WTC11 (cell line): ENCODE results near the gene ABCA6. TPM values are rescaled to one million over a fixed set of nuclear protein-coding genes. Genes with fewer than 3 reads are reported as not detected.

ENCODE experiments used
- ATAC-seq: fragments of 200-7000 bp; cut with Tn5 transposase; 2 replicates; pipeline ENCODE4 v1.10.0; 2021; ENCODE audit warnings: mild to moderate bottlenecking, moderate library complexity
- CTCF ChIA-PET: fragments of 300-600 bp; sonication (Branson Sonifier 250); formaldehyde crosslinking; loops from one replicate; lab custom pipeline; 2021; ENCODE audit warnings: antibody characterized with exemption; lab: Charles Lee
- POLR2A ChIA-PET: fragments of 350-600 bp; sonication (Branson Sonifier 250); formaldehyde crosslinking; loops from one replicate; lab custom pipeline; 2021; ENCODE audit warnings: antibody characterized with exemption; lab: Charles Lee
- DNase-seq: peaks from one replicate; pipeline ENCODE4 v3.0.0; 2021; ENCODE audit warnings: low spot score
- H3K27ac Mint-ChIP-seq: 2 replicates; pipeline ENCODE4 v1.8.0; 2021; ENCODE audit warnings: mixed read lengths
- H3K27me3 Mint-ChIP-seq: 2 replicates; pipeline ENCODE4 v1.8.0; 2021; ENCODE audit warnings: low read depth, mild to moderate bottlenecking, moderate library complexity, mixed read lengths
- H3K36me3 Mint-ChIP-seq: 2 replicates; pipeline ENCODE4 v1.8.0; 2021; ENCODE audit warnings: mixed read lengths
- H3K4me1 Mint-ChIP-seq: 2 replicates; pipeline ENCODE4 v1.8.0; 2022; ENCODE audit warnings: mixed read lengths
- H3K4me3 Mint-ChIP-seq: 2 replicates; pipeline ENCODE4 v1.8.0; 2021; ENCODE audit warnings: mild to moderate bottlenecking, moderate library complexity, mixed read lengths
- H3K9me3 Mint-ChIP-seq: 2 replicates; pipeline ENCODE4 v1.8.0; 2021; ENCODE audit warnings: mixed read lengths
- ARID4B ChIP-seq: sonication (generic); formaldehyde crosslinking; IDR thresholded peaks from 2 replicates; pipeline ENCODE4 v1.8.0; 2023; ENCODE audit warnings: missing genetic modification reagents, mild to moderate bottlenecking, borderline replicate concordance
- ATF1 ChIP-seq: sonication (generic); formaldehyde crosslinking; IDR thresholded peaks from 2 replicates; pipeline ENCODE4 v1.8.1; 2023; ENCODE audit warnings: mild to moderate bottlenecking, moderate library complexity, missing genetic modification reagents
- CBFB ChIP-seq: sonication (generic); formaldehyde crosslinking; IDR thresholded peaks from 2 replicates; pipeline ENCODE4 v1.8.1; 2022; ENCODE audit warnings: mild to moderate bottlenecking, low read depth, missing genetic modification reagents
- E2F1 ChIP-seq: sonication (generic); formaldehyde crosslinking; IDR thresholded peaks from 2 replicates; pipeline ENCODE4 v1.8.0; 2022; ENCODE audit warnings: mild to moderate bottlenecking, missing genetic modification reagents
- E2F5 ChIP-seq: sonication (generic); formaldehyde crosslinking; IDR thresholded peaks from 2 replicates; pipeline ENCODE4 v1.8.1; 2022; ENCODE audit warnings: mild to moderate bottlenecking, moderate library complexity, missing genetic modification reagents
- GTF2I ChIP-seq: fragments of 250-450 bp; sonication (Bioruptor Pico); conservative IDR thresholded peaks from 2 replicates; pipeline ENCODE4 v1.4.0; 2021; ENCODE audit warnings: mild to moderate bottlenecking
- IRF2 ChIP-seq: sonication (generic); formaldehyde crosslinking; IDR thresholded peaks from 2 replicates; pipeline ENCODE4 v1.8.0; 2022; ENCODE audit warnings: low read depth, missing genetic modification reagents, borderline replicate concordance
- MYBL2 ChIP-seq: sonication (generic); formaldehyde crosslinking; IDR thresholded peaks from 2 replicates; pipeline ENCODE4 v1.8.1; 2023; ENCODE audit warnings: mild to moderate bottlenecking, moderate library complexity, missing genetic modification reagents
- PRDM15 ChIP-seq: sonication (generic); formaldehyde crosslinking; IDR thresholded peaks from 2 replicates; pipeline ENCODE4 v1.8.0; 2022; ENCODE audit warnings: missing genetic modification reagents
- PREB ChIP-seq: sonication (generic); formaldehyde crosslinking; IDR thresholded peaks from 2 replicates; pipeline ENCODE4 v1.8.1; 2022; ENCODE audit warnings: mild to moderate bottlenecking, missing genetic modification reagents, moderate library complexity, borderline replicate concordance
- RORB ChIP-seq: fragments of 250-450 bp; sonication (Bioruptor Pico); IDR thresholded peaks from 2 replicates; pipeline ENCODE4 v1.9.0; 2021; ENCODE audit warnings: mild to moderate bottlenecking
- STAT6 ChIP-seq: sonication (generic); formaldehyde crosslinking; conservative IDR thresholded peaks from 2 replicates; pipeline ENCODE4 v1.8.1; 2023; ENCODE audit warnings: mild to moderate bottlenecking, low read depth, missing genetic modification reagents, moderate library complexity
- ZMAT4 ChIP-seq: fragments of 250-450 bp; sonication (Bioruptor Pico); IDR thresholded peaks from 2 replicates; pipeline ENCODE4 v1.9.0; 2021; ENCODE audit warnings: mild to moderate bottlenecking
- ZNF138 ChIP-seq: sonication (generic); formaldehyde crosslinking; conservative IDR thresholded peaks from 2 replicates; pipeline ENCODE4 v1.8.1; 2022; ENCODE audit warnings: mild to moderate bottlenecking, moderate library complexity, missing genetic modification reagents
- ZNF263 ChIP-seq: sonication (generic); formaldehyde crosslinking; IDR thresholded peaks from 2 replicates; pipeline ENCODE4 v1.8.1; 2022; ENCODE audit warnings: low read depth, mild to moderate bottlenecking, moderate library complexity, missing genetic modification reagents
- ZNF317 ChIP-seq: sonication (generic); formaldehyde crosslinking; IDR thresholded peaks from 2 replicates; pipeline ENCODE4 v1.8.1; 2023; ENCODE audit warnings: low read depth, mild to moderate bottlenecking, moderate library complexity, missing genetic modification reagents, borderline replicate concordance
- ZNF416 ChIP-seq: fragments of 250-450 bp; sonication (Bioruptor Pico); IDR thresholded peaks from 2 replicates; pipeline ENCODE4 v1.9.0; 2021; ENCODE audit warnings: mild to moderate bottlenecking, inconsistent platforms
- ZNF423 ChIP-seq: fragments of 250-450 bp; sonication (Bioruptor Pico); IDR thresholded peaks from 2 replicates; pipeline ENCODE4 v2.1.2; 2022; ENCODE audit warnings: mild to moderate bottlenecking, moderate library complexity
- total RNA-seq: library from RNA; stranded (reverse); gene quantifications from 3 replicates; pipeline ENCODE4 v1.2.3, GENCODE V29; 2021

Gene ABCA6
- total RNA-seq, 1 experiment from 2014 or later = not detected

- no peaks in the 10 kb centered on the region for H3K27me3 Mint-ChIP-seq
- no peak for ATAC-seq
- 0 out of 2 replicates have a peak, but pooled peaks cover 3% of the 10 kb centered on the region for H3K4me1 Mint-ChIP-seq
- H3K36me3 Mint-ChIP-seq = no peaks in the 10 kb centered on the region
- POLR2A ChIA-PET = no interaction called here
- no peak overlapping the region for H3K4me3 Mint-ChIP-seq
- TF ChIP-seq GTF2I (CRISPR knock-in tag) = no peak
- TF ChIP-seq MYBL2 (CRISPR knock-in tag) = no peak
- no peak for TF ChIP-seq ZNF416 (CRISPR knock-in tag)
- TF ChIP-seq STAT6 (CRISPR knock-in tag) = no peak
- no peak overlapping the region for H3K27ac Mint-ChIP-seq
- DNase-seq = no peak
- H3K9me3 Mint-ChIP-seq = no peaks in the 10 kb centered on the region
- CTCF ChIA-PET = no interaction called here
Observed at GRCh38 chr17:69175262-69175624, 33.5 kb upstream of the ABCA6 start.

- H3K36me3 Mint-ChIP-seq = no peaks in the 10 kb centered on the region
- H3K4me3 Mint-ChIP-seq = no peak overlapping the region
- no peak overlapping the region for H3K27ac Mint-ChIP-seq
- H3K4me1 Mint-ChIP-seq = no peaks in the 10 kb centered on the region
- DNase-seq = no peak
- no peaks in the 10 kb centered on the region for H3K27me3 Mint-ChIP-seq
- TF ChIP-seq CBFB (no peak), E2F1 (CRISPR knock-in tag) (no peak), PREB (no peak), ZMAT4 (CRISPR knock-in tag) (no peak), ATF1 (CRISPR knock-in tag) (no peak), ZNF317 (CRISPR knock-in tag) (no peak), RORB (CRISPR knock-in tag) (no peak), E2F5 (CRISPR knock-in tag) (no peak), IRF2 (no peak), ZNF263 (CRISPR knock-in tag) (no peak), ZNF138 (CRISPR knock-in tag) (no peak), ZNF423 (CRISPR knock-in tag) (no peak)
- TF ChIP-seq, all 79 proteins: peak for 0
- ATAC-seq = no peak
- ChIA-PET POLR2A (no interaction called here), CTCF (no interaction called here)
- no peaks in the 10 kb centered on the region for H3K9me3 Mint-ChIP-seq
Observed at GRCh38 chr17:69173118-69173517, 31.4 kb upstream of the ABCA6 start.

- H3K4me1 Mint-ChIP-seq = no peaks in the 10 kb centered on the region
- no peaks in the 10 kb centered on the region for H3K36me3 Mint-ChIP-seq
- ChIA-PET POLR2A (no interaction called here), CTCF (no interaction called here)
- no peaks in the 10 kb centered on the region for H3K9me3 Mint-ChIP-seq
- no peak overlapping the region for H3K27ac Mint-ChIP-seq
- DNase-seq = no peak
- H3K27me3 Mint-ChIP-seq = no peaks in the 10 kb centered on the region
- ATAC-seq = no peak
- H3K4me3 Mint-ChIP-seq = no peak overlapping the region
- TF ChIP-seq PRDM15 (CRISPR knock-in tag) (no peak), ZNF138 (CRISPR knock-in tag) (no peak), ARID4B (CRISPR knock-in tag) (no peak)
Observed at GRCh38 chr17:69170377-69170776, 28.7 kb upstream of the ABCA6 start.
